T-cell (primary cell): Measurements from ENCODE around the gene PAFAH2. TPM values are rescaled to one million over a fixed set of nuclear protein-coding genes. Genes with fewer than 3 reads are reported as not detected.

Experiments
- ATAC-seq, 4 experiments: fragments of 200-7000 bp in 3 of 4; fragments of 150-1000 bp in 1 of 4; cut with Tn5 transposase; replicated peaks in 1 of 4; 1 replicate in 3 of 4; 2 replicates in 1 of 4; pipeline ENCODE4 v1.10.0; 2021; ENCODE audit warnings: moderate library complexity in 3 of 4, mild to moderate bottlenecking in 2 of 4, moderate number of reproducible peaks in 1 of 4
- CTCF ChIA-PET, 2 donors: fragments of 300-600 bp; sonication (Branson Sonifier 250); formaldehyde crosslinking; loops; one replicate each; lab custom pipeline; 2022; ENCODE audit warnings: antibody characterized with exemption in 2 of 2; lab: Charles Lee
- POLR2A ChIA-PET, 2 donors: fragments of 300-600 bp; sonication (Branson Sonifier 250); formaldehyde crosslinking; loops; one replicate each; lab custom pipeline; 2022; ENCODE audit warnings: antibody characterized with exemption in 2 of 2; lab: Charles Lee
- DNase-seq, 35 experiments: peaks; one replicate each; pipeline versions ENCODE4 v3.0.0 to v3.0.0-alpha.2; 2013 to 2023
- H3K27ac ChIP-seq: one replicate; pipeline ENCODE4 v1.5.1; 2013; ENCODE audit warnings: low read length
- H3K27me3 ChIP-seq, 2 experiments: replicated peaks in 1 of 2; 1 replicate in 1 of 2; 2 replicates in 1 of 2; pipeline versions ENCODE4 v1.6.1 to v1.7.0; 2013; ENCODE audit warnings: low read length in 1 of 2, mixed read lengths in 1 of 2; ENCODE audit not compliant: control insufficient read depth in 2 of 2, insufficient read depth in 2 of 2; ENCODE audit errors: extremely low read depth in 1 of 2
- H3K36me3 ChIP-seq, 2 donors: 1 replicate in 1 of 2; 2 replicates in 1 of 2; pipeline versions ENCODE4 v1.6.1 to v1.7.0; 2013; ENCODE audit warnings: low read length in 1 of 2; ENCODE audit not compliant: control insufficient read depth in 2 of 2, insufficient read depth in 1 of 2; ENCODE audit errors: extremely low read depth in 1 of 2
- H3K4me1 ChIP-seq, 2 experiments: 1 replicate in 1 of 2; 2 replicates in 1 of 2; pipeline versions ENCODE4 v1.6.1 to v1.7.0; 2013; ENCODE audit warnings: low read length in 2 of 2, mixed read lengths in 1 of 2; ENCODE audit not compliant: insufficient read depth in 2 of 2, control insufficient read depth in 1 of 2; ENCODE audit errors: extremely low read depth in 1 of 2
- H3K4me3 ChIP-seq, 2 donors: 1 replicate in 1 of 2; 2 replicates in 1 of 2; pipeline versions ENCODE4 v1.5.1 to v1.7.0; 2013; ENCODE audit warnings: mild to moderate bottlenecking in 2 of 2, low read length in 1 of 2, moderate library complexity in 1 of 2; ENCODE audit not compliant: control insufficient read depth in 1 of 2; ENCODE audit errors: extremely low read depth in 1 of 2
- H3K9me3 ChIP-seq: 2 replicates; pipeline ENCODE4 v1.7.0; 2013
- H3K27ac Mint-ChIP-seq, 2 donors: one replicate each; pipeline ENCODE4 v1.8.0; 2020 to 2021; ENCODE audit warnings: mild to moderate bottlenecking in 2 of 2, mixed read lengths in 2 of 2
- H3K27me3 Mint-ChIP-seq, 2 donors: one replicate each; pipeline ENCODE4 v1.8.0; 2021 to 2022; ENCODE audit warnings: mixed read lengths in 2 of 2
- H3K36me3 Mint-ChIP-seq: one replicate; pipeline ENCODE4 v1.8.0; 2021; ENCODE audit warnings: mixed read lengths
- H3K4me1 Mint-ChIP-seq, 3 donors: one replicate each; pipeline ENCODE4 v1.8.0; 2020 to 2022; ENCODE audit warnings: mixed read lengths in 3 of 3, mild to moderate bottlenecking in 1 of 3
- H3K4me3 Mint-ChIP-seq, 3 donors: one replicate each; pipeline ENCODE4 v1.8.0; 2020 to 2022; ENCODE audit warnings: mild to moderate bottlenecking in 3 of 3, mixed read lengths in 3 of 3, moderate library complexity in 3 of 3
- H3K9me3 Mint-ChIP-seq, 3 donors: one replicate each; pipeline ENCODE4 v1.8.0; 2020 to 2022; ENCODE audit warnings: mixed read lengths in 3 of 3
- WGBS: methylation state at CpG from one replicate; pipeline ENCODE4 v1.1.5; 2013; ENCODE audit warnings: missing lambda C conversion rate; ENCODE audit not compliant: insufficient coverage; 5-methylcytosine and 5-hydroxymethylcytosine counted together
- total RNA-seq, 35 experiments: library from RNA in 6 of 35; stranded (reverse) in 6 of 35; fragments of 120-200 nt in 1 of 35; gene quantifications; one replicate each; pipeline versions ENCODE4 v1.2.1 to v1.2.4 and lab custom pipeline; 2013 to 2026

Gene PAFAH2
- total RNA-seq, 5 donors from 2014 or later (not counting 1 experiment from before 2014, with no cell fraction given) = 10.2 to 30.2 (median 17.3) TPM

- WGBS = 93% methylated on average over 8 of the region's 8 CpGs
- Mint-ChIP-seq H3K9me3 (no peaks in the 10 kb centered on the region), H3K36me3 (no peaks in the 10 kb centered on the region), H3K4me3 (no peak overlapping the region), H3K27ac (no peak overlapping the region), H3K27me3 (peaks cover 0 to 3% of the 10 kb centered on the region in 2 donors), H3K4me1 (peaks cover 6 to 7% (median 7%) of the 10 kb centered on the region in 3 donors)
- ChIA-PET CTCF (no interaction called here), POLR2A (no interaction called here)
- no peak for ATAC-seq
- no peak overlapping the region for H3K4me3 ChIP-seq
- DNase-seq = no peak
- peaks cover 0 to 1% of the 10 kb centered on the region in 2 experiments for H3K4me1 ChIP-seq
- no peaks in the 10 kb centered on the region for H3K9me3 ChIP-seq
- peaks cover 0 to 6% of the 10 kb centered on the region in 2 experiments for H3K27me3 ChIP-seq
- no peaks in the 10 kb centered on the region for H3K36me3 ChIP-seq
- H3K27ac ChIP-seq = no peak overlapping the region
Observed at GRCh38 chr1:26022404-26022779, 24.5 kb upstream of the PAFAH2 start.

- ATAC-seq = no peak
- Mint-ChIP-seq H3K27ac (no peak within 1 kb of the TSS), H3K36me3 (no peaks in the 10 kb centered on the region), H3K4me1 (peaks cover 8 to 12% (median 11%) of the 10 kb centered on the region in 3 donors), H3K4me3 (no peak within 1 kb of the TSS), H3K9me3 (no peaks in the 10 kb centered on the region), H3K27me3 (peaks cover 0 to 3% of the 10 kb centered on the region in 2 donors)
- Histone ChIP-seq H3K4me3 (no peak within 1 kb of the TSS), H3K9me3 (no peaks in the 10 kb centered on the region), H3K36me3 (no peaks in the 10 kb centered on the region), H3K27me3 (peaks cover 0 to 6% of the 10 kb centered on the region in 2 experiments), H3K27ac (no peak within 1 kb of the TSS), H3K4me1 (peaks cover 2 to 7% of the 10 kb centered on the region in 2 experiments)
- DNase-seq = no peak
- ChIA-PET CTCF (no interaction called here), POLR2A (no interaction called here)
- WGBS = 77% methylated on average over 14 of the region's 15 CpGs
Observed at GRCh38 chr1:26021647-26022403, 24.0 kb upstream of the PAFAH2 start, which contains the start of gene EXTL1. Gene EXTL1 (plus strand): TSS chr1:26021775. CDS start chr1:26022647, 872 bp downstream.

DNA sequence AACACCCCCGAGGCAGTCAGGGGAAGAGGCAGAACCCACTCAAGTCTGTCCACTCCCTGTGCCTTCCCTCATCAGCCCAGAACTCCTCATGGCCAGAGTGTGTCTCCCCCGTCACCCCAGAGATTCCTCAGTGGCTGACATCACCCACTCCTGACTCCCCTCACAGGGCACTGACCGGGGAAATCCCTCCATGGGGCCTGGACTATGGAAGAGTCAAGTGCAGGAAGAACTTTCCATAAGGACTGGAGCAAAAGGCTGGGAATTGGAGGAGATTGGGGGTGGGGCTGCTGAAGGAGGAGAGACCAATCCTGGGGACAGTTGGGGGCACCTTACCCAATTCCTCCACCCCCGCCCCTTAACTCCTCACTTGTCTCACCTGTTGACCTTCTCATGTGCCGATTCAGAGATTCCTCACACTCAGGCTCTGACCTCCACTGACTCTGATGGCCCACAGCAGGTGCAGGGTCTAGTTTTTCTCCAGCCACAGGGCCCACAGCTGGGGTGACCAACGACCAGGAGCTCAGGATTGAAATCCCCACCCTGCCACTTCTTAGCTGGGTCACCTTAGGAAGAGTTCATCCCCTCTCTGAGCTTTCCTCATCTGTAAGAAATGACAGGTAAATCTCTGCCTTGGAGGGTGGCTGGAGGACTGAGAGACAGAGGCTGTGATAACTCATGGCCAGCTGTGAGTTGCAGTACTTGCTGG, 23.2 kb upstream of the PAFAH2 start:
- H3K4me1 ChIP-seq = peaks cover 5 to 10% of the 10 kb centered on the region in 2 experiments
- peaks cover 0 to 6% of the 10 kb centered on the region in 2 experiments for H3K27me3 ChIP-seq
- Mint-ChIP-seq H3K4me3 (no peak overlapping the region), H3K27me3 (peaks cover 0 to 3% of the 10 kb centered on the region in 2 donors), H3K4me1 (peaks cover 8 to 15% (median 12%) of the 10 kb centered on the region in 3 donors), H3K27ac (no peak overlapping the region), H3K36me3 (no peaks in the 10 kb centered on the region), H3K9me3 (no peaks in the 10 kb centered on the region)
- H3K27ac ChIP-seq = no peak overlapping the region
- CTCF ChIA-PET = no interaction called here
- POLR2A ChIA-PET = no interaction called here
- 70% methylated on average over 3 of the region's 6 CpGs for WGBS
- ATAC-seq (no peak), DNase-seq (no peak)
- no peak overlapping the region for H3K4me3 ChIP-seq
- H3K9me3 ChIP-seq = no peaks in the 10 kb centered on the region
- H3K36me3 ChIP-seq = no peaks in the 10 kb centered on the region

DNA sequence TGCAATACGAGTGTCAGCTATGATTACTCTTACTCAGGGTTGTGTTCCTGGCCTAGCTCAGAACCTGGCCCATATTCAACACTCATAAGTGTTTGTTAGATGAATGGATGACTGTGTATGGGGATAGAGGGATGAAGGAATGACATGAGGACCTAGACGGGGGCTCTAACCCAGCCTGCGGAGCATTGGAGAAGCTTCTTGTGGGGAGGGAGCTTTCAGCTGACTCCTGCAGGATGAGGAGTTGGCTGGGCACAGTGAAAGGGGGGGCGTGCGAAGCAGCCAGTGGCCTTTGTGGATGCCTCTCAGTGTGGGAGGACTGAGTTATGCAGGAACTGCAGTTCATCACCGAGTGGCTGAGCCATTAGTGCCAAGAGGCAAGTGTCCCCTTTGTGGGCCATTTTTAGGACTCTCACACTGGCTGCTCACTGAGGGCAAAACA, 22.5 kb upstream of the PAFAH2 start:
- WGBS = 78% methylated on average over 5 of the region's 6 CpGs
- Histone ChIP-seq H3K4me3 (no peak overlapping the region), H3K36me3 (no peaks in the 10 kb centered on the region), H3K4me1 (peaks cover 5 to 10% of the 10 kb centered on the region in 2 experiments), H3K27ac (no peak overlapping the region), H3K9me3 (no peaks in the 10 kb centered on the region), H3K27me3 (peaks cover 0 to 6% of the 10 kb centered on the region in 2 experiments)
- no peaks in the 10 kb centered on the region for H3K9me3 Mint-ChIP-seq
- no peaks in the 10 kb centered on the region for H3K36me3 Mint-ChIP-seq
- ChIA-PET CTCF (interaction anchor here in 1 of 2 donors (0.5 kb wide), 1 partner anchor 905 kb away, joined by 6 read pairs; no protein-coding TSS in a partner anchor), POLR2A (interaction anchor here in 1 of 2 donors (0.5 to 0.6 kb wide), 2 partner anchors 614 to 1812 kb away, joined by 3 to 7 read pairs; no protein-coding TSS in a partner anchor)
- no peak overlapping the region for H3K27ac Mint-ChIP-seq
- DNase-seq (no peak), ATAC-seq (no peak)
- H3K4me1 Mint-ChIP-seq = peaks cover 8 to 15% (median 12%) of the 10 kb centered on the region in 3 donors
- peaks cover 0 to 3% of the 10 kb centered on the region in 2 donors for H3K27me3 Mint-ChIP-seq
- no peak overlapping the region for H3K4me3 Mint-ChIP-seq

DNA sequence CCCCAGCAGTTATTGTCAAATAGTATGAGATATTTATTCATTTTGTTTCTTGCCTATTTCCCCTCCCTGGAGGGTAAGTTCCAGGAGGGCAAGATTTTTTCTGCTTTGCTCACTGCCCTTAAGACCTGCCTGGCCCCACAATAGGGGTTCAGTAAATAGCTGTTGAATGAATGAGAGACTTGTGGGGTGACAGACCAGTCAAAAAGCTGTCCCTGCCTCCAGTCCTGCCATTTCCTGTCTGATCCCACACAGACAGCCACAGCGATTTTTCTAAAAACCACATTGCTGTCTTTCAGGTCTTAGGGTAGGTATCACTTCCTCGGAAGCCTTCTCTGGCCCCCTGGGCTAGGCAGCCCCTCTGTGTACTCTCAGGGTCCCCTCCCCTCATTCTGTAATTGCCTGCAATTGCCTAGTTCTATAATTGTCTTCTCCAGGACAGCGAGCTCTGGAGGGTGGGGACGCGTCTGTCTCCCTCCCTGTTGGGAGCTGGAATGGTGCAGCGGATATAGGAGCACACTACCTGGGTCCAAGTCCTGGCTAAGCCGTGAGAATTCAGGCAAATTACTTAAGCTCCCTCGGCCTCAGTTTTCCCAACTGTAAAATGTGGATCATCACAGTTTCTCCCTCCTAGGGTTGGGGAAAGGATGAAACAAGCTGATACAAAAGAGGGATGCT, 21.9 kb upstream of the PAFAH2 start:
- no peak overlapping the region for H3K4me3 ChIP-seq
- peaks cover 5 to 10% of the 10 kb centered on the region in 2 experiments for H3K4me1 ChIP-seq
- H3K36me3 ChIP-seq = no peaks in the 10 kb centered on the region
- CTCF ChIA-PET = interaction anchor here (0.5 to 1.1 kb wide), 3 partner anchors 15 to 906 kb away, joined by 3 to 6 read pairs (median 6); no protein-coding TSS in a partner anchor
- Mint-ChIP-seq H3K4me1 (peaks cover 8 to 15% (median 12%) of the 10 kb centered on the region in 3 donors), H3K27ac (no peak overlapping the region), H3K9me3 (no peaks in the 10 kb centered on the region), H3K27me3 (peaks cover 0 to 3% of the 10 kb centered on the region in 2 donors), H3K36me3 (no peaks in the 10 kb centered on the region), H3K4me3 (no peak overlapping the region)
- H3K27ac ChIP-seq = no peak overlapping the region
- WGBS = 78% methylated on average over 5 of the region's 8 CpGs
- no peak for DNase-seq
- H3K9me3 ChIP-seq = no peaks in the 10 kb centered on the region
- POLR2A ChIA-PET = interaction anchor here in 1 of 2 donors (0.5 to 0.6 kb wide), 2 partner anchors 615 to 1811 kb away, joined by 3 to 7 read pairs; no protein-coding TSS in a partner anchor
- no peak for ATAC-seq
- peaks cover 0 to 6% of the 10 kb centered on the region in 2 experiments for H3K27me3 ChIP-seq

DNA sequence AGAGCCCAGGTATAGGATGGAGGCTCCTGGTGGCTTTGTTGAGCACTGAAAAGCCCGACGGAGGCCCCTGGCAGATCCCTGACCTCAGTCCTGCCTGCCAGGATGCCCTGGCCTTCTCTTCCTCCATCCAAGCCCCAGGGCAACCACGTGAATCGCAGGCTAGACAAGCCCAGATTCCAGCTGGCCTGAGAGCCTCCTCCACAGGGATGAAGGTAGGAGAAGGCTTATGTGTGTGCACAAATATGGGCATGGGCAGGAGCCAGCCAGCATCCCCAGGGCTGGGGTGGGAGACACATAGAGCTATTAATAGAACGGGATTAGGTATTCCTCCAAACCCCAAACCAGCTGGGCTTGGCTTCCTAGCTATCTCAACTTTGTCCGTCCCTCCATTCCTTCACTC, 19.7 kb upstream of the PAFAH2 start:
- DNase-seq (no peak), ATAC-seq (no peak)
- no peaks in the 10 kb centered on the region for H3K36me3 Mint-ChIP-seq
- Histone ChIP-seq H3K27me3 (peaks cover 0 to 10% of the 10 kb centered on the region in 2 experiments), H3K9me3 (no peaks in the 10 kb centered on the region), H3K27ac (no peak overlapping the region), H3K4me1 (peaks cover 5 to 10% of the 10 kb centered on the region in 2 experiments), H3K36me3 (no peaks in the 10 kb centered on the region), H3K4me3 (no peak overlapping the region)
- peaks cover 0 to 3% of the 10 kb centered on the region in 2 donors for H3K27me3 Mint-ChIP-seq
- POLR2A ChIA-PET = no interaction called here
- 90% methylated on average over 2 of the region's 6 CpGs for WGBS
- no peak overlapping the region for H3K4me3 Mint-ChIP-seq
- peaks cover 8 to 15% (median 12%) of the 10 kb centered on the region in 3 donors for H3K4me1 Mint-ChIP-seq
- H3K9me3 Mint-ChIP-seq = no peaks in the 10 kb centered on the region
- CTCF ChIA-PET = no interaction called here
- H3K27ac Mint-ChIP-seq = no peak overlapping the region
